Mesothelial cell of epicardium (in vitro differentiated cells): ENCODE data around the gene LRCH4. TPM values are rescaled to one million over a fixed set of nuclear protein-coding genes. Genes with fewer than 3 reads are reported as not detected.

Source experiments
- DNase-seq, 2 experiments: peaks; one replicate each; pipeline ENCODE4 v3.0.0; 2021; ENCODE audit warnings: low spot score in 2 of 2; ENCODE audit not compliant: unreplicated experiment in 2 of 2
- H3K27ac Mint-ChIP-seq: 2 replicates; pipeline ENCODE4 v1.8.0; 2021; ENCODE audit warnings: mixed read lengths
- H3K27me3 Mint-ChIP-seq: 2 replicates; pipeline ENCODE4 v1.8.0; 2021; ENCODE audit warnings: low read depth, mixed read lengths
- H3K36me3 Mint-ChIP-seq: 2 replicates; pipeline ENCODE4 v1.8.0; 2021; ENCODE audit warnings: mixed read lengths
- H3K4me1 Mint-ChIP-seq: 2 replicates; pipeline ENCODE4 v1.8.0; 2021; ENCODE audit warnings: mixed read lengths
- H3K4me3 Mint-ChIP-seq: 2 replicates; pipeline ENCODE4 v1.8.0; 2021; ENCODE audit warnings: mild to moderate bottlenecking, moderate library complexity, mixed read lengths
- H3K9me3 Mint-ChIP-seq: 2 replicates; pipeline ENCODE4 v1.8.0; 2021; ENCODE audit warnings: mixed read lengths
- CTCF ChIP-seq: fragments of 200-600 bp; sonication (generic); IDR thresholded peaks from one replicate; pipeline ENCODE4 v1.5.0; 2021; ENCODE audit warnings: antibody characterized with exemption; ENCODE audit not compliant: unreplicated experiment
- total RNA-seq: library from RNA; stranded (reverse); gene quantifications from 3 replicates; pipeline ENCODE4 v1.2.1, GENCODE V29; 2021

LRCH4 gene
- total RNA-seq, 1 donor from 2014 or later: 127 TPM

DNA sequence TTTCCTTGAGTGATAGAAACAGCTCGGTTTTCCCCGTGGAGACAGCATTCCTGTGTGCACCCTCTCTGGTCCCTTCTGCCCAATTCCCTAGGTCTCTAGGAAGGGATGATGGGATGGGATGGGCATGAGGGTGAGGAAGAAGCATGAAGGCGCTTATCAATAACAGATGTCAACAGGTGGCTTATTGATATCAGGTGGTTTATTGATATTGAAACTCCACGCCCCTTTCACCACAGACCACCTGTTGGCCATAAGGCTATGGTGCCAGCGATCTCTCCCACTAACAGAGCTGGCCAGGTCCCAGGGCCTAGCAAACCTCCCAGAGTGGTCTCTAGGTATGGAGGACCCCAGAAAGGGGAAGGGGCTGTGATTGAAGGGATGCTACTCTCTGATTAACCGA, 34.3 kb upstream of the LRCH4 start:
- no peak for DNase-seq
- Mint-ChIP-seq H3K4me3 (no peak overlapping the region), H3K9me3 (no peaks in the 10 kb centered on the region), H3K27me3 (no peaks in the 10 kb centered on the region), H3K4me1 (no peaks in the 10 kb centered on the region), H3K36me3 (peaks cover 13% of the 10 kb centered on the region), H3K27ac (no peak overlapping the region)
- TF ChIP-seq CTCF: no peak

- no peak for DNase-seq
- no peaks in the 10 kb centered on the region for H3K27me3 Mint-ChIP-seq
- H3K4me3 Mint-ChIP-seq: no peak overlapping the region
- H3K27ac Mint-ChIP-seq: no peak overlapping the region
- no peak for TF ChIP-seq CTCF
- H3K9me3 Mint-ChIP-seq: no peaks in the 10 kb centered on the region
- peaks cover 7% of the 10 kb centered on the region for H3K36me3 Mint-ChIP-seq
- H3K4me1 Mint-ChIP-seq: peaks cover 5% of the 10 kb centered on the region
Measured at GRCh38 chr7:100614308-100614861, 28.5 kb upstream of the LRCH4 start.

- H3K4me3 Mint-ChIP-seq: peak overlapping the region; percentile 99
- peaks cover 5% of the 10 kb centered on the region for H3K4me1 Mint-ChIP-seq
- TF ChIP-seq CTCF: no peak
- DNase-seq: no peak
- no peaks in the 10 kb centered on the region for H3K9me3 Mint-ChIP-seq
- H3K27ac Mint-ChIP-seq: no peak overlapping the region
- peaks cover 8% of the 10 kb centered on the region for H3K36me3 Mint-ChIP-seq
- no peaks in the 10 kb centered on the region for H3K27me3 Mint-ChIP-seq
Measured at GRCh38 chr7:100613412-100614175, 27.7 kb upstream of the LRCH4 start.

DNA sequence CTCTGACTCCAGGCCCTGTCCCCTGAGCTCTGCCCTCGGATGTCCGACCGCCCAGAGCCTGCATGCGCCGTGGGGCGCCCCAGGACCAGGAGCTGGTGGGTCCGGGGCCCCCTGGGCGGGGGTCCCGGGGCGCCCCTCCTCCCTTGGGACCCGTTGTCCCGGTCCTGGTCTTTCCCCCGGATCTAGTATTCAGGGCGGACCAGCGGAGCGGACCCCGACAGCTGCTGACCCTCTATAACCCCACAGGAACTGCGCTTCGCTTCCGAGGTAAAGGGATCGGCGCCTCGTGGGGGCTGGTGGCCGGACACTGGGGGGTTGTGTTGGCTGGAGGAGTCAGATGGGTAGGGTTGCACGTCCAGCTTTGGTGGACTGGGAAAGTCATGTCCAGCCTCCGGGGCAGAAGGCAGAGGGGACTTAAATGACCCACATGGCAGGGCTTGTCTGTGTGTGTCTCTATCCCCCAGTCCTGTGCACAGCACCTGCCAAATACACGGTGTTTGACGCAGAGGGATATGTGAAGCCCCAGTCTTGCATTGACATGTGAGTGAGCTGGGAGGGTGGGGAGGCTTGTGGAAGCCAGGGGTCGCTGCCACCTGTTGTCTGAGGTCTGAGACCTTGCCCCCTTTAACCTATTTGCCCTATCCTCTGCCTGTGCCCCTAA, 26.9 kb upstream of the LRCH4 start:
- no peaks in the 10 kb centered on the region for H3K9me3 Mint-ChIP-seq
- peaks cover 15% of the 10 kb centered on the region for H3K36me3 Mint-ChIP-seq
- H3K4me1 Mint-ChIP-seq: peaks cover 5% of the 10 kb centered on the region
- H3K4me3 Mint-ChIP-seq: peak overlapping the region; percentile 99
- TF ChIP-seq CTCF: no peak
- no peaks in the 10 kb centered on the region for H3K27me3 Mint-ChIP-seq
- no peak for DNase-seq
- H3K27ac Mint-ChIP-seq: no peak overlapping the region

DNA sequence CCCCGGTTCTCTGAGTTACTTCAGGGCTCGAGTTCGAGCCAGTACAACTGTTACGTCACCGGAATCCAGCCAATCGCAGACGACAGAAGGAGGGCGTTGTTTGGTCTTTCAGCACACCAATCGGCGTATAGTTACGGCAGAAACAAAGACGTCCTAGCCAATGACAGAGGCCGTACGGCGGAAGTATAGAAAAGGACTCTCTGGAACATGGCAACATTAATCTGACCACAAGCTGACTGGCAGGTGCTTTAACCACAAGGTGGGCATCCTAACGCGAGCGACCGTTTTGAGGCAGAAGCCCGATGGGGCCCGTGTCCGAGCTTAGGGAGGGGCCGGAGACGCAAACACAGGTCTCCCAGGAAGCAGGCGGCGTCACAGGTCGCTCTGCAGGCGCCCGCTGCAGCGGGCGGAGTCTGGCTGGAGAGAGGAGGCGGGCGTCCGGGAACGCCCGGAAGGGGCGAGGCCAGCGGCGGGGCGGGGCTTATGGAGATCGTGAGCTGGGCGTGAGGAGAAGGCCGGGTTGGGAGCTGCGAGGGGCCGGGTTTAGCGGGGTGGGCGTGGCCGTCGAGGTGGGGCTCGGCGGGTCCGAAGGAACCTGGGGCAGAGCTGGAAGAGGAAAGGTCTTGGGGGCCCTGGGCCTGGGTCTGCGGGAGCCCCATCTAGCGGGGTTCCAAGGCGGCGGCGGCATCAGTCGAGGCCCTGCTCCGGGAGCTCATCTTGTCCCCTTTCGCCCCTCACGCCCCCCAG, 26.2 kb upstream of the LRCH4 start, which contains the start of gene MOSPD3:
TSS of gene MOSPD3 (plus strand) at position 558 of the 747 bp plus-strand sequence. CDS start 252 bp downstream, outside the sequence.
- Mint-ChIP-seq H3K4me1 (peaks cover 5% of the 10 kb centered on the region), H3K27ac (peak within 1 kb of the TSS; percentile 100), H3K36me3 (peaks cover 20% of the 10 kb centered on the region), H3K4me3 (peak within 1 kb of the TSS; percentile 99), H3K9me3 (no peaks in the 10 kb centered on the region), H3K27me3 (no peaks in the 10 kb centered on the region)
- TF ChIP-seq CTCF: no peak
- DNase-seq: peak; percentile 98
